ENCODE data around the gene ZNF462. TPM values are rescaled to one million over a fixed set of nuclear protein-coding genes. Genes with fewer than 3 reads are reported as not detected.

ZNF462 gene
- total and polyA plus RNA-seq, 12 donors: 4.9 to 86.9 (median 38.5) TPM

DNA sequence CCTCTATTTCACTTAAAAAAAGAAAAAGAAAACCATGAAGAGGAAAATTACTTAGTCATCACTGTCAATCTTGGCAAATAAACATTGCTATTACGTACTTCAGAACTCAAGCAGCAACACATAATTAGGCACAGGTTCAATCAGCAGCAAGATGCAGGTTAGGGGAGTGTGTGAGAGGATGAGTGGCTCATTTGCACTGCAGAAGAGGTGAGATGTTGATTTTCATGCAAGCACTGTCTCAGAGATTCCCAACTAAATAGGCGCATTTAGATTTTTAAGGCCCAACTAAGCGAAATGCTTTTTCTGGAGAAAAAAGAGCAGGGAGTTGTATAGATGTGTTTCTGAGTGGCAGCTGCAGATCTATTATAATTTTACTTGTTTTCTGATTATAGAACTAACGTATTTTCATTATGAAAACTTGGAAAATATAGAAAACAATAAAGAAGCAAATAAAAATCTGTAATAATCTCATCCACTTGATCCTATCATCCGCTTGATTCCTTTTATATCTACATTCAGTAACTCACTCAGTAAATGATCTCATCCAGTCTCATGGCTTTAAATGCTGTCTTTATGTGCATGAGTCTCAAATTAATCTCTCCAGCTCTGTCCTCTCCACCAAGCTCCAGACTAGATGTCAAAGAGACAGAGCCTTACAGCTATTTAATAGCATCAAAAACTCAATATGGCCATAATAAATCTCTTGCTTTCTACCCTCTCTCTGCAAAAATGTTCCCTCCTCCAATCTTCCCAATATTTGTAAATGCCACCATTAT lies 162.5 kb downstream of the ZNF462 start:
- Histone ChIP-seq H3K27me3 (no peaks in the 10 kb centered on the region), H3K36me3 (replicated peaks in 1 of 2) (no peaks in the 10 kb centered on the region), H3K27ac (no peak overlapping the region), H3K9me3 (replicated peaks in 1 of 3) (no peaks in the 10 kb centered on the region), H3K4me1 (replicated peaks in 1 of 2) (no peaks in the 10 kb centered on the region), H3K4me3 (no peak overlapping the region)
- DNase-seq: no peak
- TF ChIP-seq, protein P1, sequence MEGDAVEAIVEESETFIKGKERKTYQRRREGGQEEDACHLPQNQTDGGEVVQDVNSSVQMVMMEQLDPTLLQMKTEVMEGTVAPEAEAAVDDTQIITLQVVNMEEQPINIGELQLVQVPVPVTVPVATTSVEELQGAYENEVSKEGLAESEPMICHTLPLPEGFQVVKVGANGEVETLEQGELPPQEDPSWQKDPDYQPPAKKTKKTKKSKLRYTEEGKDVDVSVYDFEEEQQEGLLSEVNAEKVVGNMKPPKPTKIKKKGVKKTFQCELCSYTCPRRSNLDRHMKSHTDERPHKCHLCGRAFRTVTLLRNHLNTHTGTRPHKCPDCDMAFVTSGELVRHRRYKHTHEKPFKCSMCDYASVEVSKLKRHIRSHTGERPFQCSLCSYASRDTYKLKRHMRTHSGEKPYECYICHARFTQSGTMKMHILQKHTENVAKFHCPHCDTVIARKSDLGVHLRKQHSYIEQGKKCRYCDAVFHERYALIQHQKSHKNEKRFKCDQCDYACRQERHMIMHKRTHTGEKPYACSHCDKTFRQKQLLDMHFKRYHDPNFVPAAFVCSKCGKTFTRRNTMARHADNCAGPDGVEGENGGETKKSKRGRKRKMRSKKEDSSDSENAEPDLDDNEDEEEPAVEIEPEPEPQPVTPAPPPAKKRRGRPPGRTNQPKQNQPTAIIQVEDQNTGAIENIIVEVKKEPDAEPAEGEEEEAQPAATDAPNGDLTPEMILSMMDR (IDR thresholded peaks at IDR 0.05): no peak
- TF ChIP-seq POLR2A (IDR thresholded peaks at IDR 0.05): no peak
- intact Hi-C loops (cut with DNase I): no loop called here
- 88 to 93% (median 91%) methylated on average over 5 of the region's 5 CpGs for WGBS, 4 donors

- no peak for DNase-seq
- Histone ChIP-seq H3K27ac (no peak overlapping the region), H3K4me3 (no peak overlapping the region), H3K36me3 (replicated peaks in 1 of 2) (no peaks in the 10 kb centered on the region), H3K9me3 (replicated peaks in 1 of 3) (no peaks in the 10 kb centered on the region), H3K4me1 (replicated peaks in 1 of 2) (no peaks in the 10 kb centered on the region), H3K27me3 (no peaks in the 10 kb centered on the region)
- intact Hi-C loops (cut with DNase I): no loop called here
- WGBS, 4 donors: 61 to 70% (median 64%) methylated on average over 3 of the region's 3 CpGs
- TF ChIP-seq, protein P1 (IDR thresholded peaks at IDR 0.05): no peak
These were observed 166.2 kb downstream of the ZNF462 start for GRCh38 chr9:107029146-107029545.

- no peaks in the 10 kb centered on the region for H3K4me1 ChIP-seq (replicated peaks in 1 of 2)
- H3K27me3 ChIP-seq: no peaks in the 10 kb centered on the region
- no peak overlapping the region for H3K4me3 ChIP-seq
- WGBS, 4 donors: 77 to 91% (median 83%) methylated on average over 3 of the region's 3 CpGs
- no peaks in the 10 kb centered on the region for H3K9me3 ChIP-seq (replicated peaks in 1 of 3)
- no peak for DNase-seq
- intact Hi-C loops (cut with DNase I): no loop called here
- no peaks in the 10 kb centered on the region for H3K36me3 ChIP-seq (replicated peaks in 1 of 2)
- TF ChIP-seq POLR2A (IDR thresholded peaks at IDR 0.05): no peak
- TF ChIP-seq, protein P1 (IDR thresholded peaks at IDR 0.05): no peak
- no peak overlapping the region for H3K27ac ChIP-seq
These were observed 171.0 kb downstream of the ZNF462 start for GRCh38 chr9:107033966-107034365.

DNA sequence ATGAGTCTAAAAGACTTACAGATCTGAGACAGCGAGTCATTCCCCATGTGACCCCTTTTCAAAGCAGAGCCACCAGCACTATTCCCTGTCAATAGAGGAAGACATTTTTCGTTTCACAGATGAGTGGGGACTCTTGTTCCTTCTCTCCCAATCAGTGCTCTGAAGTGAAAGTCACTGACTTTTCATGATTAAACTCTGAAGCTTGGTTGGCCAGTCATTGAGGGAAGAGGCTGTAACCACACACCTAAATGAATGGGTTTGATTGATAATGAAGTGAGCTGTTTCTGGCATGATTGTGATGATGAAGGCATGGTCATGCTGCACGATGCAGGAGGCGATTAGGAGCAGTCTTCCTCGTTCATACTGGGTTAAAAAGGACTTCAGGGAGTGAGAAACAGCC lies 171.9 kb downstream of the ZNF462 start:
- Histone ChIP-seq H3K36me3 (replicated peaks in 1 of 2) (no peaks in the 10 kb centered on the region), H3K27ac (no peak overlapping the region), H3K27me3 (no peaks in the 10 kb centered on the region), H3K4me3 (no peak overlapping the region), H3K9me3 (replicated peaks in 1 of 3) (no peaks in the 10 kb centered on the region), H3K4me1 (replicated peaks in 1 of 2) (no peaks in the 10 kb centered on the region)
- intact Hi-C loops (cut with DNase I): no loop called here
- TF ChIP-seq POLR2A (IDR thresholded peaks at IDR 0.05): no peak
- TF ChIP-seq, protein P1 (IDR thresholded peaks at IDR 0.05): no peak
- no peak for DNase-seq
- 80 to 90% (median 84%) methylated on average over 5 of the region's 5 CpGs for WGBS, 4 donors
